Activated naive CD4-positive, alpha-beta T cell treated with anti-CD3 and anti-CD28 coated beads, Interleukin-2, amount 50 U/mL, for 24 hours (primary cell): ENCODE results near the gene SMNDC1.

Source experiments
- H3K27ac Mint-ChIP-seq: one replicate; pipeline ENCODE4 v1.8.0; 2021; ENCODE audit warnings: mild to moderate bottlenecking, mixed read lengths
- H3K27me3 Mint-ChIP-seq: one replicate; pipeline ENCODE4 v1.8.0; 2021; ENCODE audit warnings: mixed read lengths
- H3K36me3 Mint-ChIP-seq: one replicate; pipeline ENCODE4 v1.8.0; 2021; ENCODE audit warnings: mixed read lengths
- H3K4me1 Mint-ChIP-seq: one replicate; pipeline ENCODE4 v1.8.0; 2021; ENCODE audit warnings: mixed read lengths
- H3K4me3 Mint-ChIP-seq: one replicate; pipeline ENCODE4 v1.8.0; 2021; ENCODE audit warnings: mild to moderate bottlenecking, mixed read lengths
- H3K9me3 Mint-ChIP-seq: one replicate; pipeline ENCODE4 v1.8.0; 2021; ENCODE audit warnings: mixed read lengths

The SMNDC1 gene

DNA sequence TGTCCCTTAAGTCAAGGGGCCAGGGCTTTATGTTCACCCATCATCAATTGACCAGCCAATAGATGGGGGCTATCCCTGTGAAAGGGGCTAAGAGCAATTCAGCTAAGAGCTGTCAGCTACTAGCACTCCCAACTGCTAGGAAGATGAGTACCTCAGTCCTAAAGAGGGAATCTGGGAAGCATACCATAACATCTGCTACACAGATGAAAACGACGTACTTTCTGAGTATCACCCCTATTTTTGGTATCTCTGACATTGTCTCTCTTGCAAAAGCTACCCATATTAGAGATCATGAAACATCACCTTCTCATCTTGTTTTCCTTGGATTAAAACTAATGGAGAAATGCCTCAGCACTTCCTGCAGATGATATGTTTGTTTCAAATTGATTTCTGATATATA lies 7.5 kb upstream of the SMNDC1 start:
- Mint-ChIP-seq H3K4me3 (no peak overlapping the region), H3K27ac (no peak overlapping the region), H3K4me1 (peaks cover 22% of the 10 kb centered on the region), H3K27me3 (no peaks in the 10 kb centered on the region), H3K36me3 (no peaks in the 10 kb centered on the region), H3K9me3 (no peaks in the 10 kb centered on the region)

GRCh38 chr10:110311357-110311949 lies 6.7 kb upstream of the SMNDC1 start:
- Mint-ChIP-seq H3K9me3 (no peaks in the 10 kb centered on the region), H3K27me3 (no peaks in the 10 kb centered on the region), H3K27ac (peak overlapping the region; percentile 62), H3K4me3 (no peak overlapping the region), H3K4me1 (peaks cover 22% of the 10 kb centered on the region), H3K36me3 (no peaks in the 10 kb centered on the region)

GRCh38 chr10:110310741-110311140 lies 6.0 kb upstream of the SMNDC1 start:
- no peak overlapping the region for H3K4me3 Mint-ChIP-seq

DNA sequence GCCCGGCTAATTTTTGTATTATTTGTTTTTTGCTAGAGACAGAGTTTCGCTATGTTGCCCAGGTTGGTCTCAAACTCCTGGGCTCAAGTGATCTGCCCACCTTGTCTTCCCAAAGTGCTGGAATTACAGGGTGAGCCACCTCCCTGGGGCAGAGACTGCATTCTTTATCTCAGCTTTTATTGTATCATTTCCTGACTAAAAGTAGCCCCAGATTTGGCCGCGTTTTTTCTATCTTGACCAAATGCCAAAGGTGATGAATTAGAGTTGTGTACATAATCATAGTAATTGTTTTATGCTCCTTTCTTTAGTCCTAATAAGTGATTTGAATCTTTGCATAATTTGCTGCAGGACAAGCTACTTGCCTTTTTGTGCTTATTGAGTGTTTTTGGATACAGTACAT lies 3.1 kb upstream of the SMNDC1 start:
- H3K9me3 Mint-ChIP-seq = no peaks in the 10 kb centered on the region
- H3K4me3 Mint-ChIP-seq = no peak overlapping the region
- no peak overlapping the region for H3K27ac Mint-ChIP-seq
- H3K36me3 Mint-ChIP-seq = peaks cover 4% of the 10 kb centered on the region
- H3K27me3 Mint-ChIP-seq = no peaks in the 10 kb centered on the region
- peaks cover 38% of the 10 kb centered on the region for H3K4me1 Mint-ChIP-seq

More at GRCh38 chr10:110310741-110311140, 6.0 kb upstream of the SMNDC1 start:
- no peaks in the 10 kb centered on the region for H3K9me3 Mint-ChIP-seq
- no peak overlapping the region for H3K27ac Mint-ChIP-seq
- no peaks in the 10 kb centered on the region for H3K36me3 Mint-ChIP-seq
- H3K27me3 Mint-ChIP-seq = no peaks in the 10 kb centered on the region
- peaks cover 29% of the 10 kb centered on the region for H3K4me1 Mint-ChIP-seq

DNA sequence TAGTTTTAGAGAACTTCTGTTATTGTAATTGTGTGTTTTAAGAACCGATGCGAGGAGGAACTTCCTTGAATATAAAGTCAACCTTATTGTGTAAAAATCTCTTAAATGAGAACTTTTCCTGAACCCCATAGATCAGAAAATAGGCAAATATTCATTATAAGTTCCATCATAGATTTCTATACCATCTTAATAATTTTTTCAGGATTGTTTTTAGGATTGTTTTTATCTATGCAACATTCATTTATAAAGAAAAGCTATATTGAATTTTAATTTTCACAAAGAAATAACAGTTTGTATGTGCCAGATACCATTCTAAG lies 1.7 kb upstream of the SMNDC1 start:
- H3K9me3 Mint-ChIP-seq = no peaks in the 10 kb centered on the region
- no peaks in the 10 kb centered on the region for H3K27me3 Mint-ChIP-seq
- H3K27ac Mint-ChIP-seq = peak overlapping the region; percentile 57
- peak overlapping the region; percentile 94 for H3K4me3 Mint-ChIP-seq
- H3K4me1 Mint-ChIP-seq = peaks cover 46% of the 10 kb centered on the region
- peaks cover 12% of the 10 kb centered on the region for H3K36me3 Mint-ChIP-seq

- H3K36me3 Mint-ChIP-seq = peaks cover 13% of the 10 kb centered on the region
- H3K27ac Mint-ChIP-seq = peak overlapping the region; percentile 96
- peak overlapping the region; percentile 94 for H3K4me3 Mint-ChIP-seq
- H3K27me3 Mint-ChIP-seq = no peaks in the 10 kb centered on the region
- H3K4me1 Mint-ChIP-seq = peaks cover 45% of the 10 kb centered on the region
- H3K9me3 Mint-ChIP-seq = no peaks in the 10 kb centered on the region
Observed at GRCh38 chr10:110305767-110306451, 1.2 kb upstream of the SMNDC1 start.

- H3K36me3 Mint-ChIP-seq = peaks cover 13% of the 10 kb centered on the region
- H3K27ac Mint-ChIP-seq = peak overlapping the region; percentile 96
- H3K9me3 Mint-ChIP-seq = no peaks in the 10 kb centered on the region
- peak overlapping the region; percentile 94 for H3K4me3 Mint-ChIP-seq
- H3K27me3 Mint-ChIP-seq = no peaks in the 10 kb centered on the region
- peaks cover 52% of the 10 kb centered on the region for H3K4me1 Mint-ChIP-seq
Observed at GRCh38 chr10:110304394-110304779, 333 bp downstream of the SMNDC1 start.

DNA sequence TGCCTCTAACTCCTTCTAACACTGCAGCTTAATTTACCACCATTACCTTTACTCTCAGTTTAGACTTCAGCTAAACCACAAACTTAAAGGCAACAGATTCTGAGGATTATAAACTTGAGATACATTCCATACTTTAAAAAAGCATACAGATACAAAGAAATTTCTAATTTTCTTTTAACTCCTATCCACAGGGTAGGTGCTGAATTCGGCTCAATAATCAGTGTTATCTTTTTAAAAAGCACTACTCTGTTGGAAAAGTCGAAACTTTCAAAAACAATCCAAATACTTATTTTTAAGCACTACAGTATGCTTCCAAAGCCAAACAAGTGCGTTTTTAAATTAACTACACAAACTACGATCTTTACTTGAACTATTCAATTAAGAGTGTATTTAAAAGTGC lies 1.0 kb downstream of the SMNDC1 start:
- Mint-ChIP-seq H3K27me3 (no peaks in the 10 kb centered on the region), H3K36me3 (peaks cover 13% of the 10 kb centered on the region), H3K4me1 (peaks cover 59% of the 10 kb centered on the region), H3K4me3 (peak overlapping the region; percentile 94), H3K9me3 (no peaks in the 10 kb centered on the region), H3K27ac (peak overlapping the region; percentile 93)

- Mint-ChIP-seq H3K4me1 (peaks cover 72% of the 10 kb centered on the region), H3K4me3 (peak overlapping the region; percentile 51)
Observed at GRCh38 chr10:110300486-110300986, 4.2 kb downstream of the SMNDC1 start.

GRCh38 chr10:110296966-110297365 lies 7.8 kb downstream of the SMNDC1 start:
- Mint-ChIP-seq H3K36me3 (peaks cover 24% of the 10 kb centered on the region), H3K9me3 (no peaks in the 10 kb centered on the region), H3K4me3 (no peak overlapping the region), H3K4me1 (peaks cover 54% of the 10 kb centered on the region), H3K27me3 (no peaks in the 10 kb centered on the region), H3K27ac (peak overlapping the region; percentile 43)

More at GRCh38 chr10:110300486-110300986, 4.2 kb downstream of the SMNDC1 start:
- no peaks in the 10 kb centered on the region for H3K9me3 Mint-ChIP-seq
- H3K27me3 Mint-ChIP-seq = no peaks in the 10 kb centered on the region
- peak overlapping the region; percentile 68 for H3K27ac Mint-ChIP-seq
- peaks cover 27% of the 10 kb centered on the region for H3K36me3 Mint-ChIP-seq

DNA sequence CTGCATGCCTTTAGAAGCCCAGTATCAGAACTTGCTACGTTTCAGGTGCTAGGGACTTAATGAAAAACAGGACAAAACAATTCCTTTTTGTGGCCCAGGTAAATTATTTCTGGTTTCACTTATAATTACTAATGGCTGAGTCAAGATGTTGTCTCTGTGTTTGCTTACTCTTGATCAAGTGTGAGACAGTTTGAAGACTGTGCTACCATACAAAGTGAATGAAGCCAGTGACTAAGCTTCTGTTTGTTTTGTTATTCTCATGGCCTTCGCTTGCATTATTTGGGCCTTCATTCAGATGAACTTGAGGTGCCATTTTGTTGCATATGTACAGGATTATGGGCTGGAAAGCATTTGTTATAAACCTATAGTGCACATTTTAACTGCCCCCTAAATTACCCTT lies 17.9 kb downstream of the SMNDC1 start:
- Mint-ChIP-seq H3K4me1 (peaks cover 2% of the 10 kb centered on the region), H3K27me3 (no peaks in the 10 kb centered on the region), H3K4me3 (no peak overlapping the region), H3K27ac (peak overlapping the region; percentile 59), H3K36me3 (peaks cover 5% of the 10 kb centered on the region), H3K9me3 (no peaks in the 10 kb centered on the region)

GRCh38 chr10:110285501-110285900 lies 19.2 kb downstream of the SMNDC1 start:
- no peaks in the 10 kb centered on the region for H3K27me3 Mint-ChIP-seq
- H3K4me1 Mint-ChIP-seq = peaks cover 7% of the 10 kb centered on the region
- H3K27ac Mint-ChIP-seq = no peak overlapping the region
- no peak overlapping the region for H3K4me3 Mint-ChIP-seq
- H3K36me3 Mint-ChIP-seq = peaks cover 7% of the 10 kb centered on the region
- H3K9me3 Mint-ChIP-seq = no peaks in the 10 kb centered on the region

- no peaks in the 10 kb centered on the region for H3K27me3 Mint-ChIP-seq
- peaks cover 9% of the 10 kb centered on the region for H3K4me1 Mint-ChIP-seq
- no peaks in the 10 kb centered on the region for H3K9me3 Mint-ChIP-seq
- no peak overlapping the region for H3K27ac Mint-ChIP-seq
- H3K36me3 Mint-ChIP-seq = peaks cover 7% of the 10 kb centered on the region
- no peak overlapping the region for H3K4me3 Mint-ChIP-seq
Observed at GRCh38 chr10:110284262-110284661, 20.5 kb downstream of the SMNDC1 start.

DNA sequence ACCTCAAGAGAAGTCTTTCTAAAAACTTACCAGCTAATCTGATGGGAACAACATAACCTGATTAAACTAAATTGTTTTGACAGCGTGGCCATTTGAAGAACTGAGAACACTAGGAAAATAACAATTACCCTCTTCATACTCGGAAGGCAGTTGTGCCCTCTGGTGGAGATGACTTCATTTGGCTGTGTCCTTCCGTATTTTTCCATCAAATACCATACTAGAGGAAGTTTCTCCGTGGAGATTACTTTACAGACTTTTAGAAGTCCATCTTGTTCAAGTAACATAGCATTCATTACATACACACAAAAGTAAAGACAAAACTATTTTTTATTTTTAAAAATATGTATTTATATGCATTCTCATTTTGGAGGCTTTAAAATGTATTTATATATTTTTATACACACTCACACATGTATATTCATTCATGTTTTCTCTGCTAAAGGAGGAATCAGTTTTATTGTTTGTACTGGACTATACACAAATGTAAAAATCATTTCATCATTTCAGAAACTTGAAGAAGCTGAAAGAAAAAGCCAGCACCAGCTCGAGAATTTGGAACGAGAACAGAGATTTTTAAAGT lies 25.2 kb downstream of the SMNDC1 start:
- H3K36me3 Mint-ChIP-seq = peaks cover 6% of the 10 kb centered on the region
- H3K4me3 Mint-ChIP-seq = no peak overlapping the region
- no peak overlapping the region for H3K27ac Mint-ChIP-seq
- H3K9me3 Mint-ChIP-seq = no peaks in the 10 kb centered on the region
- no peaks in the 10 kb centered on the region for H3K27me3 Mint-ChIP-seq
- H3K4me1 Mint-ChIP-seq = peaks cover 36% of the 10 kb centered on the region

DNA sequence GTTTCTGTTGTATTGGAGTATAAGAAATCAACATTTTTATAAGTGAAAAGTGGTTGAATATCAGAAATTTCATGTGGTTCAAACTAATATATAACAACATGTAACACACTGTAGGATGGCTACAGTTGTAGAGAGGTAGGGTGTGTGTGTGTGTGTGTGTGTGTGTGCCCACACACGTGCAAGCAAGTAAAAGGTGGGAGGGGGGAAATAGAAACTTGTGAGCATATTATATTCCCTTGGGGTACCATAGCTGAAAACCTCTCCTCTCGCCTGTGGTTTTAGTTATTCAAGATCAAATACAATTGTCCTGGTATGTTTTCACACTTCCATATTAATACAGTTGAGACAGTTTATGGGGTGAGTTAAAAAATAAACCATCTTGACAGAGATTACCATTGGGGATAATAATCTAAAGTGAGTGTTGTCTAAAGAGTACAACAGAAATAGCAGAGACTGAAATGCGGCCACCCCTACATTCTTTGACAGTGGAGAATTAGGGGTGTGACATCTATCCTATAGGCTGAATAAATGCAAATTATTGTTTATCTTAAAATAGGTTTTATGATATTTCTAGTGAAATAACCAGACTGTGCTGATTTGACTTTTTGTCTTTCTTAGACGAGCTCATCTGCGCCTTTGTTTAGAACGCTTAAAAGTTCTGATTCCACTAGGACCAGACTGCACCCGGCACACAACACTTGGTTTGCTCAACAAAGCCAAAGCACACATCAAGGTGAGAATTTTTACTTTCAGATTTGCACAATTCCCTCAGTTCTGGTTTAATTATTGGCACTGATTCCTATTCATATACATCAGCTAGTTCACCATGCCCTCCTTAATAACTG lies 25.9 kb downstream of the SMNDC1 start:
- no peak overlapping the region for H3K4me3 Mint-ChIP-seq
- peaks cover 6% of the 10 kb centered on the region for H3K36me3 Mint-ChIP-seq
- no peak overlapping the region for H3K27ac Mint-ChIP-seq
- peaks cover 43% of the 10 kb centered on the region for H3K4me1 Mint-ChIP-seq
- H3K27me3 Mint-ChIP-seq = no peaks in the 10 kb centered on the region
- no peaks in the 10 kb centered on the region for H3K9me3 Mint-ChIP-seq
